ENCODE results near the gene TMEM131L. TPM values are rescaled to one million over a fixed set of nuclear protein-coding genes. Genes with fewer than 3 reads are reported as not detected.
"Not testable (repeated sequence)": the region's sequence is repeated elsewhere in the genome, so short reads cannot be mapped to it uniquely, and the experiment has no call there.

TMEM131L gene
- total RNA-seq, 1 donor from 2014 or later = 39.5 TPM

GRCh38 chr4:153603258-153603657 lies 137.1 kb downstream of the TMEM131L start:
- DNase-seq (ENCODE audit: low spot score) = no peak
- H3K4me1 Mint-ChIP-seq (ENCODE audit: low read depth) = peaks cover 9% of the 10 kb centered on the region
- no peaks in the 10 kb centered on the region for H3K9me3 Mint-ChIP-seq
- no peak overlapping the region for H3K27ac Mint-ChIP-seq
- H3K4me3 Mint-ChIP-seq = no peak overlapping the region
- H3K27me3 Mint-ChIP-seq (ENCODE audit: insufficient read depth) = no peaks in the 10 kb centered on the region
- peaks cover 37% of the 10 kb centered on the region for H3K36me3 Mint-ChIP-seq (ENCODE audit: low read depth)
- intact Hi-C loops (cut with micrococcal nuclease) = loop anchor here (2.0 kb wide), 1 partner anchor 14 kb away; no protein-coding TSS in a partner anchor

GRCh38 chr4:153603835-153604234 lies 137.7 kb downstream of the TMEM131L start:
- Mint-ChIP-seq H3K36me3 (ENCODE audit: low read depth) (peaks cover 35% of the 10 kb centered on the region), H3K4me1 (ENCODE audit: low read depth) (peaks cover 9% of the 10 kb centered on the region), H3K4me3 (no peak overlapping the region), H3K27me3 (ENCODE audit: insufficient read depth) (no peaks in the 10 kb centered on the region), H3K9me3 (no peaks in the 10 kb centered on the region), H3K27ac (no peak overlapping the region)
- intact Hi-C loops (cut with micrococcal nuclease) = loop anchor here (2.0 kb wide), 1 partner anchor 13 kb away; no protein-coding TSS in a partner anchor
- DNase-seq (ENCODE audit: low spot score) = no peak

- H3K4me1 Mint-ChIP-seq (ENCODE audit: low read depth); H3K4me3 Mint-ChIP-seq; DNase-seq (ENCODE audit: low spot score); H3K27ac Mint-ChIP-seq; intact Hi-C loops (cut with micrococcal nuclease); H3K27me3 Mint-ChIP-seq (ENCODE audit: insufficient read depth); H3K9me3 Mint-ChIP-seq: not testable (repeated sequence)
- H3K36me3 Mint-ChIP-seq (ENCODE audit: low read depth) = peaks cover 44% of the 10 kb centered on the region
These were observed 142.9 kb downstream of the TMEM131L start for GRCh38 chr4:153609070-153609469.

DNA sequence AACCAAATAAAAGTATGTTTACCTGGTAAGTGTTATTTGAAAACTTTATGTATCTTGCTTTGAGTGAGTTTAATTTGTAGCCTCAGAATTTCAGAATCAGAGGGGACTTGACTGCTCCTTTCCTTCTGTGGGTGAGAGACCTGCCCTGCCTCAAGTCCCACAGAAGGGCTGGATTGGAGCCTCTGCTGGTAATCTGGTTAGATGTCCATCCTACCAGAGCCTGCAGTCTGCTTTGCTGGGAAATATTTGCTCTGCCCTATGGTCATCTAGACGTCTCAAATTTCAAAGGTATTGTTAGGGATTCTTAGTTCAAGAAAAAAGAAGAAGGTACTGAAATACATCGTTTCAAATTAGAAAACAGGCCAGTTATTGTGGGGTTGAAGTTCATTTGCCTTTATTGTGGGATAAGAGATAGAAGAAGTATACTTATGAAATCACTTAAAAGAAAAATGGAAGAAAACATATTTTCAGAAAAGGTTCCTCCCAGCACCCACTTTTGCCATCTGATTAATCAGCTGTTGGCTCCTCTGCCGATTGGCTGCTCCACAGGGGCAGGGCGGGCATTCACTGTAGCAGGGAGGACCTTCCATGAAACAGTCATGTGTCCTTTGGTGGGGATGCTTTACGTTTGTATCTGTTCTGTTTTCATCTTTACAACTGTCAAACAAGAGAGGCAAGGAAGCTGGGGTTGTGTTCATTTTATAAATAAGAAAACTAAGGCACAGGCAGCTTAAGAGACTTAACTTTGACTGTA lies 144.6 kb downstream of the TMEM131L start:
- peaks cover 54% of the 10 kb centered on the region for H3K36me3 Mint-ChIP-seq (ENCODE audit: low read depth)
- peaks cover 15% of the 10 kb centered on the region for H3K4me1 Mint-ChIP-seq (ENCODE audit: low read depth)
- H3K4me3 Mint-ChIP-seq = no peak overlapping the region
- no peaks in the 10 kb centered on the region for H3K27me3 Mint-ChIP-seq (ENCODE audit: insufficient read depth)
- no peak overlapping the region for H3K27ac Mint-ChIP-seq
- H3K9me3 Mint-ChIP-seq = no peaks in the 10 kb centered on the region
- no peak for DNase-seq (ENCODE audit: low spot score)
- intact Hi-C loops (cut with micrococcal nuclease) = no loop called here

DNA sequence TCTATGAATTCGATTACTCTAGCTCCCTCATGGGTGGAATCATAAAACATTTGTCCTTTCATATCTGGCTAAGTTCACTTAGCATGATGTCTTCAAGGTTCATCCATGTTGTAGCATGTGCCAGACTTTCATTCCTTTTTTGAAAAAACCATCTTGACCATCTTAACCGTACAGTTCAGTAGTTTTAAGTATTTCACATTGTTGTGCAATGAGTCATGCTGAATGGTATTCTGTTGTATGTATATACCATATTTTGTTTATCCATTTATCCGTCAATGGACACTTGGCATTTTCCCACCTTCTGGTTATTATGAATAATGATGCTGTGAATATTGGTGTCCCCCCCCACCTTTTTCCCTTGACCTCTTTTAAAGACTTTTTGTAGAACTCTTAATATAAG lies 145.5 kb downstream of the TMEM131L start:
- Mint-ChIP-seq H3K27me3 (ENCODE audit: insufficient read depth) (no peaks in the 10 kb centered on the region), H3K36me3 (ENCODE audit: low read depth) (peaks cover 55% of the 10 kb centered on the region), H3K4me3 (no peak overlapping the region), H3K4me1 (ENCODE audit: low read depth) (peaks cover 22% of the 10 kb centered on the region), H3K27ac (no peak overlapping the region), H3K9me3 (no peaks in the 10 kb centered on the region)
- DNase-seq (ENCODE audit: low spot score) = no peak
- intact Hi-C loops (cut with micrococcal nuclease) = no loop called here

GRCh38 chr4:153612878-153613277 lies 146.7 kb downstream of the TMEM131L start:
- Mint-ChIP-seq H3K27ac (no peak overlapping the region), H3K9me3 (no peaks in the 10 kb centered on the region), H3K27me3 (ENCODE audit: insufficient read depth) (no peaks in the 10 kb centered on the region), H3K4me1 (ENCODE audit: low read depth) (peaks cover 26% of the 10 kb centered on the region), H3K4me3 (no peak overlapping the region), H3K36me3 (ENCODE audit: low read depth) (peaks cover 62% of the 10 kb centered on the region)
- intact Hi-C loops (cut with micrococcal nuclease) = no loop called here
- no peak for DNase-seq (ENCODE audit: low spot score)

- intact Hi-C loops (cut with micrococcal nuclease) = loop anchor here (1.0 to 5.0 kb wide), 6 partner anchors 13 to 183 kb away; no protein-coding TSS in a partner anchor
- Mint-ChIP-seq H3K4me3 (no peak overlapping the region), H3K9me3 (no peaks in the 10 kb centered on the region), H3K4me1 (ENCODE audit: low read depth) (peaks cover 26% of the 10 kb centered on the region), H3K27ac (peak overlapping the region; percentile 29), H3K36me3 (ENCODE audit: low read depth) (peaks cover 56% of the 10 kb centered on the region), H3K27me3 (ENCODE audit: insufficient read depth) (no peaks in the 10 kb centered on the region)
- peak; percentile 16 for DNase-seq (ENCODE audit: low spot score)
These were observed 149.9 kb downstream of the TMEM131L start for GRCh38 chr4:153616006-153616555.

DNA sequence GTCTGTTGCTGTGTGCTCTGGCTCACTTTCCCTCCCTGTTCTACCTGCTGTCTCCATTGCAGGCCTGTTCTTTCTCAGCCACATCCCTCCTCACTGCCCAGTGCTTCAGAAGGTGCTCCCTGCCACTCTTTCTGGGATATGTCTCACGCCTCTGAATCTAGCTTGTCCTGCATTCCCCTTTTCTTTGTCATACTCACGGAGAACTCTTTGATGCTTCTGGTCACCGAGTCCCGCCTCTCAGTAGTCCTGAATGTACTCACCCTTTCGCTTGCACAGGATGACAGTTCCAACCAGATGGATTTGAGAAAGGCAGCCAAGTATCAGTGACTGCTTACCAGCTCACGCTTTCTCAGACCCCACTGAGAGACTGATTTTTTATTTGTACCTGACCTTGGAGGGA lies 152.7 kb downstream of the TMEM131L start:
- DNase-seq (ENCODE audit: low spot score) = no peak
- no peak overlapping the region for H3K4me3 Mint-ChIP-seq
- no peaks in the 10 kb centered on the region for H3K27me3 Mint-ChIP-seq (ENCODE audit: insufficient read depth)
- H3K27ac Mint-ChIP-seq = no peak overlapping the region
- intact Hi-C loops (cut with micrococcal nuclease) = loop anchor here (5.0 kb wide), 2 partner anchors 92 to 132 kb away; no protein-coding TSS in a partner anchor
- H3K36me3 Mint-ChIP-seq (ENCODE audit: low read depth) = peaks cover 61% of the 10 kb centered on the region
- H3K9me3 Mint-ChIP-seq = no peaks in the 10 kb centered on the region
- peaks cover 40% of the 10 kb centered on the region for H3K4me1 Mint-ChIP-seq (ENCODE audit: low read depth)

- no peak for DNase-seq (ENCODE audit: low spot score)
- Mint-ChIP-seq H3K4me3 (no peak overlapping the region), H3K27me3 (ENCODE audit: insufficient read depth) (no peaks in the 10 kb centered on the region), H3K36me3 (ENCODE audit: low read depth) (peaks cover 56% of the 10 kb centered on the region), H3K9me3 (no peaks in the 10 kb centered on the region), H3K4me1 (ENCODE audit: low read depth) (peaks cover 34% of the 10 kb centered on the region), H3K27ac (no peak overlapping the region)
- intact Hi-C loops (cut with micrococcal nuclease) = loop anchor here (5.0 kb wide), 2 partner anchors 93 to 133 kb away; no protein-coding TSS in a partner anchor
These were observed 153.7 kb downstream of the TMEM131L start for GRCh38 chr4:153619811-153620210.

DNA sequence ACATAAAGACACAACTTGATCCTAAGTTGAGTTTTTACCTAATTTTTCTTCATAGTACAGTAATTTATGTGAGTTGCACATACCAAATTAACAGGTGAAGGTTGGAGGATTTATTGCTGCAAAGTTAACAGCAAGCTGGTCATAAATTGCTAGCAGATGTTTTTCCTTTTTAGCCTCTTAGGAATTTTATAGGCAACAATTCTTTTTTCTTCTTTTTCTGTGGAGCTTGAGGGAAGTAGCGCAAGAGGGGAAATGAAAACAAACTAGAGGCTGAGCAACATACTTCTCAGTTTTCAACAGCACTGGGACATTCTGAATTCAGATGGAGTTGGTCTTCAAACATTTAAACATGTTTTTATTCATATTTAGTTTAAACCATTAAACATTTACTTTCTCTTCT lies 154.2 kb downstream of the TMEM131L start:
- Mint-ChIP-seq H3K9me3 (no peaks in the 10 kb centered on the region), H3K36me3 (ENCODE audit: low read depth) (peaks cover 52% of the 10 kb centered on the region), H3K4me3 (no peak overlapping the region), H3K27me3 (ENCODE audit: insufficient read depth) (no peaks in the 10 kb centered on the region), H3K27ac (no peak overlapping the region), H3K4me1 (ENCODE audit: low read depth) (peaks cover 29% of the 10 kb centered on the region)
- intact Hi-C loops (cut with micrococcal nuclease) = no loop called here
- DNase-seq (ENCODE audit: low spot score) = no peak

DNA sequence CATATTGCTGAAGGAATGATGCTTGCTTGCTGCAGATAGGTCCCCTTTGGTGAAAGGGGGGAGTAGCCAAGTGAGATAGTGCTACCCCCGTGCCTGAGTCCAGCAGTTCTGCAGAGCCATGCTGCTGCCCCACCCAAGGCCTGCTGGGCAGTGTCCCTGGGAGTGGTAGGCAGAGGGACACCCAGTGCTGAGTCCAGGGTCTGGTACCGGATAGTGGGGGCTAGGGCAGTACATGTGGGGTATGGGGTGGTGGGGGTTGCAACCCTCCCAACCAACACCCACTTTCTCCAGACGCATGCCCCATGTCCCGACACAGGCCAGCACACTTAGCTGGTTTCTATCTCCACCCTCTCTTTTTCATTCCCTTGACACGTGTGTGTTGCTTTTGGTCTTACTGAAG lies 155.9 kb downstream of the TMEM131L start:
- no peak for DNase-seq (ENCODE audit: low spot score)
- Mint-ChIP-seq H3K27ac (no peak overlapping the region), H3K4me1 (ENCODE audit: low read depth) (peaks cover 16% of the 10 kb centered on the region), H3K36me3 (ENCODE audit: low read depth) (peaks cover 46% of the 10 kb centered on the region), H3K27me3 (ENCODE audit: insufficient read depth) (no peaks in the 10 kb centered on the region), H3K4me3 (no peak overlapping the region), H3K9me3 (no peaks in the 10 kb centered on the region)
- intact Hi-C loops (cut with micrococcal nuclease) = no loop called here

GRCh38 chr4:153622778-153623240 lies 156.6 kb downstream of the TMEM131L start:
- Mint-ChIP-seq H3K27me3 (ENCODE audit: insufficient read depth) (no peaks in the 10 kb centered on the region), H3K27ac (peak overlapping the region; percentile 58), H3K9me3 (no peaks in the 10 kb centered on the region), H3K36me3 (ENCODE audit: low read depth) (peaks cover 47% of the 10 kb centered on the region), H3K4me3 (no peak overlapping the region), H3K4me1 (ENCODE audit: low read depth) (peaks cover 14% of the 10 kb centered on the region)
- no peak for DNase-seq (ENCODE audit: low spot score)
- intact Hi-C loops (cut with micrococcal nuclease) = no loop called here

GRCh38 chr4:153623491-153623890 lies 157.3 kb downstream of the TMEM131L start:
- Mint-ChIP-seq H3K36me3 (ENCODE audit: low read depth) (peaks cover 50% of the 10 kb centered on the region), H3K4me3 (no peak overlapping the region), H3K9me3 (no peaks in the 10 kb centered on the region), H3K27me3 (ENCODE audit: insufficient read depth) (no peaks in the 10 kb centered on the region), H3K27ac (peak overlapping the region; percentile 7), H3K4me1 (ENCODE audit: low read depth) (peaks cover 14% of the 10 kb centered on the region)
- intact Hi-C loops (cut with micrococcal nuclease) = no loop called here
- no peak for DNase-seq (ENCODE audit: low spot score)
